SK-N-SH treated with all-trans-retinoic acid at 6 μM for 48 hours (cell line): ENCODE data around the gene CEP63.

ENCODE experiments used
- ATAC-seq: fragments of 200-7000 bp; cut with Tn5 transposase; 3 replicates; pipeline ENCODE4 v1.9.1; 2020; ENCODE audit warnings: mild to moderate bottlenecking, moderate library complexity
- ARNTL ChIP-seq: fragments of 450-650 bp; formaldehyde crosslinking; IDR thresholded peaks from 2 replicates; pipeline ENCODE4 v1.5.0; 2020; ENCODE audit warnings: low read depth, mild to moderate bottlenecking, moderate library complexity, borderline replicate concordance
- CSDC2 ChIP-seq: fragments of 250-450 bp; sonication (Bioruptor Pico); IDR thresholded peaks from 2 replicates; pipeline ENCODE4 v1.5.0; 2020; ENCODE audit warnings: mild to moderate bottlenecking, moderate library complexity
- GLIS3 ChIP-seq: fragments of 250-450 bp; sonication (Bioruptor Pico); IDR thresholded peaks from 2 replicates; pipeline ENCODE4 v1.5.0; 2020; ENCODE audit warnings: mild to moderate bottlenecking, moderate library complexity
- ISL1 ChIP-seq: fragments of 250-450 bp; sonication (Bioruptor Pico); IDR thresholded peaks from 2 replicates; pipeline ENCODE4 v2.1.2; 2022; ENCODE audit warnings: mild to moderate bottlenecking, moderate library complexity
- OSR1 ChIP-seq: fragments of 250-450 bp; sonication (Bioruptor Pico); IDR thresholded peaks from 2 replicates; pipeline ENCODE4 v1.8.0; 2022; ENCODE audit warnings: moderate library complexity, mild to moderate bottlenecking, inconsistent platforms
- PPARA ChIP-seq: fragments of 250-450 bp; sonication (Bioruptor Pico); IDR thresholded peaks from 2 replicates; pipeline ENCODE4 v1.5.0; 2020; ENCODE audit warnings: mild to moderate bottlenecking, borderline replicate concordance
- RARB ChIP-seq: fragments of 250-450 bp; sonication (Bioruptor Pico); IDR thresholded peaks from 2 replicates; pipeline ENCODE4 v1.8.0; 2021; ENCODE audit warnings: mild to moderate bottlenecking, moderate library complexity
- TCF4 ChIP-seq: fragments of 250-450 bp; sonication (Bioruptor Pico); IDR thresholded peaks from 2 replicates; pipeline ENCODE4 v1.8.0; 2021; ENCODE audit warnings: mild to moderate bottlenecking, moderate library complexity, borderline replicate concordance
- TOX ChIP-seq: fragments of 250-450 bp; sonication (Bioruptor Pico); IDR thresholded peaks from 2 replicates; pipeline ENCODE4 v1.8.0; 2021; ENCODE audit warnings: mild to moderate bottlenecking, moderate library complexity, borderline replicate concordance
- ZC3H10 ChIP-seq: fragments of 250-450 bp; sonication (Bioruptor Pico); IDR thresholded peaks from 2 replicates; pipeline ENCODE4 v1.5.1; 2021; ENCODE audit warnings: mild to moderate bottlenecking, moderate library complexity
- ZFP3 ChIP-seq: fragments of 250-450 bp; sonication (Bioruptor Pico); IDR thresholded peaks from 2 replicates; pipeline ENCODE4 v1.5.0; 2020; ENCODE audit warnings: mild to moderate bottlenecking, moderate library complexity
- ZFP30 ChIP-seq: fragments of 450-650 bp; formaldehyde crosslinking; IDR thresholded peaks from 2 replicates; pipeline ENCODE4 v1.5.0; 2022; ENCODE audit warnings: mild to moderate bottlenecking, moderate library complexity
- ZNF70 ChIP-seq: fragments of 450-650 bp; formaldehyde crosslinking; IDR thresholded peaks from 2 replicates; pipeline ENCODE4 v1.5.0; 2020; ENCODE audit warnings: mild to moderate bottlenecking, moderate library complexity
- TF ChIP-seq, protein P1 (sequence below): fragments of 250-450 bp; sonication (Bioruptor Pico); IDR thresholded peaks from 2 replicates; pipeline ENCODE4 v1.8.0; 2020; ENCODE audit warnings: mild to moderate bottlenecking, moderate library complexity, borderline replicate concordance
- TF ChIP-seq, protein P2 (sequence below): fragments of 250-450 bp; sonication (Bioruptor Pico); IDR thresholded peaks from 2 replicates; pipeline ENCODE4 v1.5.1; 2020; ENCODE audit warnings: low read depth, mild to moderate bottlenecking, moderate library complexity

The CEP63 gene

DNA sequence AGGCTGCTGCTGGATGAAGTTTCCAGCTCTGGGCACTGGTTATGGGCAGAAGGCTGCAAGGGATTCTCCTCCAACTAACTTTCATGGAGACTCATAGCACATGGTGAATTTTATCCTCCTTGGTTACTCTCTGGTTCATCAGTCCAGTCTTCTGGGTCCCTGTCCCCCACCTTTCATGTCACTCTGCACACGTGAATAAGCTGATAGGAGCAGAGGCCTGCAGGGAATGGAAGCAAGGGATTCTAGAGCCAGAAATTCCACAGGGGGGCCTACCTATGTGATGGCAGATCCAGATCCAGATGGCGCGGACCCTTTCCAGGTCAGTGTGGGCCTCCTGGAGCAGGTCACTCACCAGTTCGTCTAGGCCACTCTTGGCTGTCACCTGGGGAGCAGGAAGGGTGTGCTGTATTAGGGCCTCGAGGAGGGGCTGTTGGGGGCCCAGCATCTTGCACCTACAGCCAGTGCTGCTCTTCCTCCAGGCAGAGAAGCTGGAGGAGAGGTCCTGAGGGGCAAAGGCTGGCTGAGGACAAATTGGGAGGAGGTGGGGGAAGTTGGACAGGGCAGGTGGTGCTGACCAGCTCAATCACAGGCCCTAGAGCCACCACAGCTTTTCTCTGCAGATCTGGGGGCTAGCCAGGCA is 134.7 kb downstream of the CEP63 start (continued):
- TF ChIP-seq PPARA (CRISPR knock-in tag), result no peak
- TF ChIP-seq RARB, result no peak
- no peak for TF ChIP-seq ISL1 (CRISPR knock-in tag)
- no peak for TF ChIP-seq ARNTL (CRISPR knock-in tag)
- TF ChIP-seq OSR1 (CRISPR knock-in tag), result no peak
- no peak for TF ChIP-seq ZC3H10 (CRISPR knock-in tag)

DNA sequence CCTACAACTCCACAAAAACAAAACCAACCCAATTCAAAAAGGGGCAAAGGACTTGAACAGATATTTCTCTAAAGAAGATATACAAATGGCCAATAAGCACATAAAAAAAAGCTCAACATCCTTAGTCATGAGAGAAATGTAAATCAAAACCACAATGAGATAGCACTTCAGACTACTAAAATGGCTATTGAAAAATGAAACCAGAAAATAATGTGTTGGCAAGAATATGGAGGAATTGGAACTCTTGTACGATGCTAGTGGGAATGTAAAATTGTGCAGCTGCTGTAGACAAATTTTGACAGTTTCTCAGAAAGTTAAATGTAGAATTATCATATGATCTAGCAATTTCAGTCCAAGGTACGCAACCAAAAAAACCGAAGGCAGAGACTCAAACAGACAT is 136.0 kb downstream of the CEP63 start:
- ATAC-seq, result no peak
- no peak for TF ChIP-seq ZFP3
- TF ChIP-seq, protein P1, sequence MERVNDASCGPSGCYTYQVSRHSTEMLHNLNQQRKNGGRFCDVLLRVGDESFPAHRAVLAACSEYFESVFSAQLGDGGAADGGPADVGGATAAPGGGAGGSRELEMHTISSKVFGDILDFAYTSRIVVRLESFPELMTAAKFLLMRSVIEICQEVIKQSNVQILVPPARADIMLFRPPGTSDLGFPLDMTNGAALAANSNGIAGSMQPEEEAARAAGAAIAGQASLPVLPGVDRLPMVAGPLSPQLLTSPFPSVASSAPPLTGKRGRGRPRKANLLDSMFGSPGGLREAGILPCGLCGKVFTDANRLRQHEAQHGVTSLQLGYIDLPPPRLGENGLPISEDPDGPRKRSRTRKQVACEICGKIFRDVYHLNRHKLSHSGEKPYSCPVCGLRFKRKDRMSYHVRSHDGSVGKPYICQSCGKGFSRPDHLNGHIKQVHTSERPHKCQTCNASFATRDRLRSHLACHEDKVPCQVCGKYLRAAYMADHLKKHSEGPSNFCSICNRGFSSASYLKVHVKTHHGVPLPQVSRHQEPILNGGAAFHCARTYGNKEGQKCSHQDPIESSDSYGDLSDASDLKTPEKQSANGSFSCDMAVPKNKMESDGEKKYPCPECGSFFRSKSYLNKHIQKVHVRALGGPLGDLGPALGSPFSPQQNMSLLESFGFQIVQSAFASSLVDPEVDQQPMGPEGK (CRISPR knock-in tag), result no peak
- no peak for TF ChIP-seq PPARA (CRISPR knock-in tag)
- TF ChIP-seq TOX (CRISPR knock-in tag), result no peak
- no peak for TF ChIP-seq GLIS3

DNA sequence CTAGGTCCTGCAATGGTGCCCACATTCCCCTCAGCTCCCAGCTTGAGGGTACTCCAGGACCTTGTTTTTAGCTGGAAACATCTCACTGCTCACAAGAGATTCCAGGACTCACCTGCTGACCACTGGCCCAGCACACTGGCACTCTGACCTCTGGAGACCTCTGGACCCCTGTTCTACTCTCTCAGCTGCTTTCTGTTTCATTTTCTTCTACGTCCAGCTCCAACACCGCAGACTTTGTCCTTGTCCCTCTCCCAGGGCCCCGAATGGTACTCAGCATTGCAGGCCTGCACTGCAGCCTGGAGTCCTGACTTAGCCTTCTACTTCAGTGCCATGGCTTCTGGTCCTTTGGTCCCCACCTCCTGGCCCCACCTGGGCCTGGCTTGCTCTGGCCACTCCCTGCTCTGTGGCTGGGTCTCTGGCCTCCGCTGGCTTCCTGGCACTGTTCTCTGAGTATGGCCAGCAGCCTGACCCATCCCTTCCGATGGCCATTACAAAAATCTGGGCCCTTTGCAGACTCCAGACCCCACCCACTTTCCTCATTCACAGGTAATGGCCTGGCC is 137.0 kb downstream of the CEP63 start:
- TF ChIP-seq GLIS3, result no peak
- TF ChIP-seq ZFP3, result no peak
- TF ChIP-seq RARB, result no peak
- TF ChIP-seq, protein P1 (CRISPR knock-in tag), result no peak
- ATAC-seq, result no peak

DNA sequence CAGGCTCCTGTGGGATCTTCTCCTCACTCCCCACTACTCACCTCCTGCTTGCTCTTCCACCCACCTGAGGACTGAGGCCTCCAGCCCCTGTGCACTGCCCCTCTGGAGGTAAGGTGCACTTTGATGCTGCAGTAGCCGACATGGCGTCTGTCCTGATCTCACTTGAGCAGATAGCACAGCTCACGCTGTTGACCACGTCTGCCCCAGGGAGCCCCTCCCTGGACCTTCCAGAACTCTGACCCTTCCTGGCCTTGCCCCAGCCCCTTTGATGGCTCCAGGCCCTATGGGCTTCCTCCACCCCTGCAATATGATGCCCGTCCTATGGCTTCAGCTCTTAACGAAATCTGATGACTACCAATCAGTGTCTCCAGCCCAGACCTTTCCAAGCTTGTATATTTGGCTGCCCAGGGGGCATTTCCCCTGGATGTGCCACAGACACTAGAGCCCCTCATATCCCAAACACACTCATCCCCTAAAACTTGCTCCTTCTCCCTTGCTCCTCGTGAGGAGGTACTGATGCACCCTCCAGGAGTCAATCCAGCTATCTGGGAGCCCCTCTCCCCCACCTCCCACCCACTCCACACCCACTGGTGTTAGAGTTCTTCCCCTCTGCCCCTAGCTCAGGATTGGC is 137.9 kb downstream of the CEP63 start:
- no peak for ATAC-seq
- TF ChIP-seq, protein P2, sequence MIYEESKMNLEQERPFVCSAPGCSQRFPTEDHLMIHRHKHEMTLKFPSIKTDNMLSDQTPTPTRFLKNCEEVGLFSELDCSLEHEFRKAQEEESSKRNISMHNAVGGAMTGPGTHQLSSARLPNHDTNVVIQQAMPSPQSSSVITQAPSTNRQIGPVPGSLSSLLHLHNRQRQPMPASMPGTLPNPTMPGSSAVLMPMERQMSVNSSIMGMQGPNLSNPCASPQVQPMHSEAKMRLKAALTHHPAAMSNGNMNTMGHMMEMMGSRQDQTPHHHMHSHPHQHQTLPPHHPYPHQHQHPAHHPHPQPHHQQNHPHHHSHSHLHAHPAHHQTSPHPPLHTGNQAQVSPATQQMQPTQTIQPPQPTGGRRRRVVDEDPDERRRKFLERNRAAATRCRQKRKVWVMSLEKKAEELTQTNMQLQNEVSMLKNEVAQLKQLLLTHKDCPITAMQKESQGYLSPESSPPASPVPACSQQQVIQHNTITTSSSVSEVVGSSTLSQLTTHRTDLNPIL (CRISPR knock-in tag), result no peak
- no peak for TF ChIP-seq TCF4 (CRISPR knock-in tag)
- no peak for TF ChIP-seq ZFP3
- TF ChIP-seq ZFP30 (CRISPR knock-in tag), result no peak
- TF ChIP-seq ARNTL (CRISPR knock-in tag), result no peak
- no peak for TF ChIP-seq CSDC2 (CRISPR knock-in tag)
- no peak for TF ChIP-seq ZNF70 (CRISPR knock-in tag)
- no peak for TF ChIP-seq ZC3H10 (CRISPR knock-in tag)
